A673 (cell line): ENCODE measurements around the gene BICD2.

Experiments used
- CTCF ChIP-seq: fragments of 300-800, 200-600 bp; sonication (generic); conservative IDR thresholded peaks from 2 replicates; pipeline ENCODE4 v1.5.1; 2017; ENCODE audit warnings: low read depth, mild to moderate bottlenecking, antibody characterized with exemption, low read length, moderate library complexity, mixed read lengths
- EZH2 ChIP-seq: fragments of 200-600 bp; sonication (generic); IDR thresholded peaks from 2 replicates; pipeline ENCODE4 v1.6.1; 2017; ENCODE audit warnings: borderline replicate concordance, low read depth, mild to moderate bottlenecking, mixed read lengths, antibody characterized with exemption, low read length; ENCODE audit not compliant: poor library complexity, severe bottlenecking

- TF ChIP-seq CTCF (no peak), EZH2 (no peak)
These were observed 30.4 kb upstream of the BICD2 start for GRCh38 chr9:92795000-92795399.
